HG02623 (cell line): Measurements from ENCODE around the gene TLX1.

Experiments used
- ATAC-seq: cut with Tn5 transposase; IDR thresholded peaks from one replicate; pipeline ENCODE4 v1.9.1; 2021; ENCODE audit warnings: moderate library complexity; ENCODE audit not compliant: unreplicated experiment

Gene TLX1

GRCh38 chr10:101111547-101111946, 19.6 kb upstream of the TLX1 start:
- ATAC-seq = no peak

- no peak for ATAC-seq
These were observed 18.1 kb upstream of the TLX1 start for GRCh38 chr10:101112799-101113594.

GRCh38 chr10:101113890-101114403, 17.2 kb upstream of the TLX1 start:
- no peak for ATAC-seq

GRCh38 chr10:101114646-101115045, 16.5 kb upstream of the TLX1 start:
- ATAC-seq = no peak

GRCh38 chr10:101116754-101117153, 14.3 kb upstream of the TLX1 start:
- no peak for ATAC-seq

GRCh38 chr10:101118031-101118430, 13.1 kb upstream of the TLX1 start:
- ATAC-seq = no peak

- no peak for ATAC-seq
These were observed 10.6 kb upstream of the TLX1 start for GRCh38 chr10:101120520-101120883.

- ATAC-seq = no peak
These were observed 10.0 kb upstream of the TLX1 start for GRCh38 chr10:101120884-101121653.

GRCh38 chr10:101121654-101122031, 9.5 kb upstream of the TLX1 start:
- no peak for ATAC-seq

GRCh38 chr10:101122270-101123084, 8.6 kb upstream of the TLX1 start:
- no peak for ATAC-seq

GRCh38 chr10:101123085-101123814, 7.8 kb upstream of the TLX1 start:
- ATAC-seq = no peak

GRCh38 chr10:101123815-101124617, 7.1 kb upstream of the TLX1 start:
- no peak for ATAC-seq

- no peak for ATAC-seq
These were observed 6.2 kb upstream of the TLX1 start for GRCh38 chr10:101124933-101125332.

GRCh38 chr10:101126684-101127628, 4.1 kb upstream of the TLX1 start:
- ATAC-seq = no peak

GRCh38 chr10:101130141-101130540, 959 bp upstream of the TLX1 start:
- no peak for ATAC-seq

- ATAC-seq = no peak
These were observed 999 bp downstream of the TLX1 start for GRCh38 chr10:101131962-101132635.

GRCh38 chr10:101132636-101133473, 1.8 kb downstream of the TLX1 start:
- ATAC-seq = no peak
